ENCODE data around the gene PPP1R27.
A peak's percentile ranks its signal among the peaks of the same experiment; 100 is the strongest.

The PPP1R27 gene

DNA sequence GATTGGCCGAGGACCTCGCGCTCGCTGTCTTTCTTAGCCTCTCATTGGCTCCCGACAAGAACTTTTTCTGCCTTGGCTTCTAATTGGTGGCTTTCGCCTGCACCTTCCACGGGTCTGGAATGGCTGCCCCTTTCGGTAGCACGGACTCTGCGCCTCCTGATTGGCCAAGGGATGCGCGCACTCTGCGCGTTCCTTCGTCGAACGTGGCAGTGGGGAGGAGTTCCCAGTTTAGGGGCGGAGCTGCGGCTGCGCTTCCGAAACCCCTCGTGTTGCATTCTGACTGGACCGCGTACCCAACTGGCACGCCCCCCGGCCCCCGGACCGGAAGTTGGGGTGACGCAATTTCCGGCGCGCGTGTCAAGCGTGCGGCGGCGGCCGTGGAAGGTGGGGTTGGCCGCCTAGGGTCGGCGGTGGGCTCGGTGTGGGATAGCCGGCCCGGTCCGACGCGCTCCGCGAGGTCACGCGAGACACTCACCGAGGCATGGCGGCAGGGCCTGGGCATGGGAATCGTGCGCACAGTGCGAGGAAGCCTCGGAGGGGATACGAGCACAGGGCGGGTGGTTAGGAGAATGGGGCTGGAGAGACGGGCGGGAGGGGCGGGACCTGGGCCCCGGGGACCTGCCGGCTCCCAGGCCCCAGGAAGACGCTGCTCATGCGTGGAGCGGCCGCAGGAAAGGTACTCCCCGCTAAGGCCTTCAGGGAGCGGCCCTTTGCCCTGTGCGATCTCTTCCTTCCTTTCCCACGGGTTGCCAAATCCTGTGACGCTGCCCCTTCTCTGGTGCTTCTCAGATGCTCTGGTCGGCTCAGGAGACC, 26.1 kb upstream of the PPP1R27 start:
- H3K27me3 ChIP-seq (ENCODE audit: insufficient read depth, low read length), result no peaks in the 10 kb centered on the region
- peak overlapping the region; percentile 88 for H3K4me3 ChIP-seq (ENCODE audit: low read depth, low read length)
- peak overlapping the region; percentile 93 for H3K27ac ChIP-seq (ENCODE audit: low read depth, low read length)
- H3K4me1 ChIP-seq (ENCODE audit: control insufficient read depth, insufficient read depth, low read length, unreplicated experiment), result peaks cover 30% of the 10 kb centered on the region
- H3K36me3 ChIP-seq (ENCODE audit: insufficient read depth, low read length), result peaks cover 15% of the 10 kb centered on the region; the same call in 1 of the 2 replicates
- no peak overlapping the region for H2AFZ ChIP-seq (ENCODE audit: low read length, unreplicated experiment)
- peaks cover 69% of the 10 kb centered on the region for H3K79me2 ChIP-seq (ENCODE audit: control insufficient read depth, insufficient read depth, low read length, unreplicated experiment)

DNA sequence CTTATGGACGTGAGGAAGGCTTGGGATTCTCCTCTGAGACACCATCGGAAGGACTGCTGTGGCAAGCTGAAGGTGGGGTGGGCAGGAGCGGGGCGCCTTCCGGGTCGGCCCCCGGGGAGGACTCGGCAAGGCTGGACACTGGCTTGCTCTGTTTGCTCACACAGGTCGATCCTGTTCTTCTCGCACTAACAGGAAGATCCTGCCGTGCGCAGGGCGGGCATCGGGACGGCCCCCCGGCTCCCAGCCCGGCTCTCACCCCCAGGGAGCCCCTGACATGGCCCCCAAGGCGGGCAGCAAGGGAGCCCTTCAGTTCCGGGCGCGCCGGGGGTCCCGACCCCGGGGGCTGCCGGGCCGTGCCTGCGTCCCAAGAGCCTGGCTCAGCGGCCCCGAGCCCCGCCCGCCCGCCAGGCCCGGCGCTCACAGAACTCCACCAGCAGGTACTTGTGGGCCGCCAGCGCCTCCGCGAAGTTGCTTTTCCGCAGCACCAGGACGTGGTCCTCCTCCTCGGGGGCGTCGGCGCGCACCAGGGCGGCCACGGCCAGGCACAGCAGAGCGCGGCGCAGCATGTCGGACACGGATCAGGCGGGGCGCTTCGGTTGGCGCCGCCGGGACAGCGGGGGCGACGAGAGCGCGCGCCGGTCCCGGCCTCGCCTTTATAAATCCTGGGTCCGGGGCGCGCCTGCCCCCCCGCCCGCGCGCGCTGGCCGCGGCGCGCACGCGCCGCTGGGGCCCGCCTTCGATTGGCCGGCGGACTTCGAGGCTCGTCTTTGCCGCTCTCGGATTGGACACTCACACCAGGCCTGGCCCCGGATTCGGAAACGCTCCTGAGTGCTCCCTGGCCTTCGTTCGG, 25.3 kb upstream of the PPP1R27 start, which contains the start of gene P4HB:
P4HB (minus strand) TSS at position 630 of the 850 bp plus-strand sequence; CDS start at position 566, 64 bp downstream.
- Histone ChIP-seq H3K4me1 (ENCODE audit: control insufficient read depth, insufficient read depth, low read length, unreplicated experiment) (peaks cover 35% of the 10 kb centered on the region), H2AFZ (ENCODE audit: low read length, unreplicated experiment) (no peak within 1 kb of the TSS), H3K4me3 (ENCODE audit: low read depth, low read length) (peak within 1 kb of the TSS; percentile 88), H3K36me3 (ENCODE audit: insufficient read depth, low read length) (peaks cover 24% of the 10 kb centered on the region; the same call in 1 of the 2 replicates), H3K27me3 (ENCODE audit: insufficient read depth, low read length) (no peaks in the 10 kb centered on the region), H3K79me2 (ENCODE audit: control insufficient read depth, insufficient read depth, low read length, unreplicated experiment) (peaks cover 77% of the 10 kb centered on the region), H3K27ac (ENCODE audit: low read depth, low read length) (peak within 1 kb of the TSS; percentile 93)

DNA sequence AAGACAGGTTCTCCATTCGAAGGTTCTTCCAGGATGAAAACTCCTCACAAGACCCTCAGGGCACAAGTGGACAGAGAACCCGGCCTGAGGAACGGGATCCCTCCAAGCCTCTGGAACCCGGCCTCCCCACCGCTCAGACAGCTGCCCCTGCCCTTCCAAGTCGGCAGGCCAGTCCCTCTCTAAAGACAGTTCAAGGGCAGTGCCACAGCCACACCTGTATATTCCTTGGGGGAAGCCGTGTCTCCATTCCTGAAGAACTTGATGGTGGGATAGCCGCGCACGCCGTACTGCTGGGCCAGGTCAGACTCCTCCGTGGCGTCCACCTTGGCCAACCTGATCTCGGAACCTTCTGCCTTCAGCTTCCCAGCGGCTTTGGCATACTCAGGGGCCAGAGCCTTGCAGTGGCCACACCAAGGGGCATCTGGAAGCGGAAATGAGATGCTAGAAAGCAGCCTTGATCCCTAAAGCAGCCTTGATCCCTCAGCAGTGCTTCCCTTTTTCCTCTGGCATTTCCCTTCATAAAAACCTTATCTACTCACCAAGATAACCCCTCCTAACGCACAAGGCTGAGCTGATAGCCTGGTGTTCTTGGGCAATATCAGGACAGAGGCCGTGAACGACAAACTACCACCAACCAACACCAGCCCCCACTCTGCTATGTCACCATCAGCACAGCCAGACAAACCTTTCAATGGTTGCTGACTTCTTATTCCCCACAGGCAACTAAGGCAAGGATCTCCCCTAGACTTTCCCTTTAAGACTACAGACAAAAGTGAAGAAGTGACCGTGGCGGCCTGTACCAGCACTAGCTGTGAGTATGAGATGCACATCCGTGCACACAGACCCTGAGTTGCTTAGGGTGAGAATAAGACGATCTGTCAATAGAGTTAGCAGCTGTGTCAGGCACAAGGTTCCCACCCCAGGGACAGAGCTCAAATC, 24.4 kb upstream of the PPP1R27 start:
- Histone ChIP-seq H3K27me3 (ENCODE audit: insufficient read depth, low read length) (no peaks in the 10 kb centered on the region), H3K27ac (ENCODE audit: low read depth, low read length) (peak overlapping the region; percentile 78), H2AFZ (ENCODE audit: low read length, unreplicated experiment) (no peak overlapping the region), H3K36me3 (ENCODE audit: insufficient read depth, low read length) (peaks cover 27% of the 10 kb centered on the region; the same call in 1 of the 2 replicates), H3K4me1 (ENCODE audit: control insufficient read depth, insufficient read depth, low read length, unreplicated experiment) (peaks cover 36% of the 10 kb centered on the region), H3K79me2 (ENCODE audit: control insufficient read depth, insufficient read depth, low read length, unreplicated experiment) (peaks cover 82% of the 10 kb centered on the region), H3K4me3 (ENCODE audit: low read depth, low read length) (peak overlapping the region; percentile 84)

DNA sequence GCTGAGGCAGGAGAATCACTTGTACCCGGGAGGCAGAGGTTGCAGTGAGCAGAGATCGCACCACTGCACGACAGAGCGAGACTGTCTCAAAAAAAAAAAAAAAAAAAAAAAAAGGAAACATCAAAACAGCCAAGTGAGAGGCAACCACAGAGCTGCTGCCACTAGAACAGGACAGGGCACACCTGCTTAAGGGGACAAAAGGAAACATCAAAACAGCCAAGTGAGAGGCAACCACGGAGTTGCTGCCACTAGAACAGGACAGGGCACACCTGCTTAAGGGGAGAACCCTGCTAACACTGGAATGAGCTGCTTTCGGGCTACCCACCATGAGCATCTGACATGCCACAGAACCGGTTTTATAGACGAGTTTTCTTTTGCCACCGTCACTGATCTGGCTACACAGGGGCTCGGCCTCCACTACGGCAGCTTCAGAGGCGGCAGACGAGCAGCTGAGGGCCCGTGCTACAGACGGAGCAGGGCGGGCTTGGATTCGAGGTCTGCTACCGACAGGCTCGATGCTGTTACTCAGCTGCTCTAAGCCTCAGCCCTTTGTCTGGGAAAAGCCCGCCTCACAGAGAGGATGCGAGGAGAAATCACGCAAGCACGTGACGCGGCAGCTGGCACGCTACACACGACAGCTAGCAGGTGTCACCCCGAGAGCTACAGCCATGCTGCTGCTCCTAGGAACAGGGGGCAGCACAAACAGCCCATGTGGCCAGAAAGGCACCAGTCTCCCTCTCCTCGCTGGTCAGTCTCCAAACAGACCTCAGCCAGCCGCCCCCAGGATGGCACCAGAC, 23.5 kb upstream of the PPP1R27 start:
- peaks cover 81% of the 10 kb centered on the region for H3K79me2 ChIP-seq (ENCODE audit: control insufficient read depth, insufficient read depth, low read length, unreplicated experiment)
- no peak overlapping the region; the same call in 1 of the 2 replicates for H3K27ac ChIP-seq (ENCODE audit: low read depth, low read length)
- no peaks in the 10 kb centered on the region for H3K27me3 ChIP-seq (ENCODE audit: insufficient read depth, low read length)
- no peak overlapping the region for H2AFZ ChIP-seq (ENCODE audit: low read length, unreplicated experiment)
- H3K36me3 ChIP-seq (ENCODE audit: insufficient read depth, low read length), result peaks cover 32% of the 10 kb centered on the region; the same call in 1 of the 2 replicates
- H3K4me1 ChIP-seq (ENCODE audit: control insufficient read depth, insufficient read depth, low read length, unreplicated experiment), result peaks cover 30% of the 10 kb centered on the region
- peak overlapping the region; percentile 84 for H3K4me3 ChIP-seq (ENCODE audit: low read depth, low read length)

DNA sequence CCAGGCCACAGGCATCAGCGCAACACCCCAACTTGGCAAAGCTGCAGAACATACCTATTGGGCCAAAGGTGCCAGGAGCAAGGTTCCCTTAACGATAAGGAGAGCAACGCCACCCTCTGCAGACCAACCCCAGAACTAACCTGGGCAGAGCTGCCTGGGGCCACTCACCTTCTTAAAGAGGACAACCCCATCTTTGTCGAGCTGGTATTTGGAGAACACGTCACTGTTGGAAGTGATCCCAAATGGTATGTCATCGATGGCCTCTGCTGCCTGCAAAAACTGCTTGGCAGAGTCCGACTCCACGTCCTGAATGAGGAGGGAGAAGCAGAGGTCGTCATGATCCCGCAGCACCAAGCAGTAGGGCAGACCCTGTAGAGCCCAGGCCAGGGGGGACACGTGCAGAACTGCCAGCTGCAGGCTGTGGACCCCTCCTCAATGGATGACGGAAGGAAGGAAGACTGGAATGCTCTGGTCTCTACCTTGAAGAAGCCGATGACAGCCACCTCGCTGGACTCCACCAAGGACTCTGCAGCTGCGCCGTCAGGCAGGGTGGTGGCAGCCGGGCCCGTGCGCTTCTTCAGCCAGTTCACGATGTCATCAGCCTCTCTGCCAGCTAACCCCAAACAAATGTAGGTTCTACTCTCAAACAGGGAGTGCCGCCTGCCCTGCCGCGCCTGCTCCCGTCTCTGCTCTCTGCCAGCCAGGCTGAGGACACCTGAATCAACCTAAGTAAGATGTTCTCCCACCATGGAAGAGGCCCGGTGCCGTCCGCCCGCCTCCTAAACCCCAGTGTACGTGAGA, 20.3 kb upstream of the PPP1R27 start:
- Histone ChIP-seq H3K27ac (ENCODE audit: low read depth, low read length) (no peak overlapping the region), H3K4me3 (ENCODE audit: low read depth, low read length) (no peak overlapping the region), H3K27me3 (ENCODE audit: insufficient read depth, low read length) (no peaks in the 10 kb centered on the region), H3K4me1 (ENCODE audit: control insufficient read depth, insufficient read depth, low read length, unreplicated experiment) (peaks cover 20% of the 10 kb centered on the region), H3K79me2 (ENCODE audit: control insufficient read depth, insufficient read depth, low read length, unreplicated experiment) (peaks cover 83% of the 10 kb centered on the region), H3K36me3 (ENCODE audit: insufficient read depth, low read length) (peaks cover 53% of the 10 kb centered on the region; the same call in 1 of the 2 replicates), H2AFZ (ENCODE audit: low read length, unreplicated experiment) (no peak overlapping the region)

DNA sequence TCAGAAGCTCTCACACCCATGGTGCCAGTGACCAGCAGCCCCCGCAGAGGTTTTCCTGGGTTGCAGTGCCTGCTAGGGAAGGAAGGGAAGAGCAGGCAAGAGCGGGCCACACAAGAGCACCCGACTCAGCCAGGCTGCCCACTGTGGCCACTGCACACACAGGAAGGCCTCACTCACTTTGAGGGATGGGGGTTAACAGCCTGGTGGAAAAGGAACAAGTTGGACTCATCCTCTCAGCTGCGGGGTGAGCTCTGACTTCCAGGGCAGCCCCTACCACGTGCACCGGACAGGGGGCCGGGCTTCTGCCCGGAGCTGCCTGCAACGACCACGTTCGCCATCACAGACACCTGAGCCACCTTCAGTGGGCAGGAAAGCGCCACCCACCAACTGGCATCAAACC, 17.4 kb upstream of the PPP1R27 start:
- no peak overlapping the region for H3K27ac ChIP-seq (ENCODE audit: low read depth, low read length)
- no peak overlapping the region for H3K4me3 ChIP-seq (ENCODE audit: low read depth, low read length)
- peaks cover 5% of the 10 kb centered on the region for H3K4me1 ChIP-seq (ENCODE audit: control insufficient read depth, insufficient read depth, low read length, unreplicated experiment)
- peaks cover 54% of the 10 kb centered on the region for H3K79me2 ChIP-seq (ENCODE audit: control insufficient read depth, insufficient read depth, low read length, unreplicated experiment)
- H3K27me3 ChIP-seq (ENCODE audit: insufficient read depth, low read length), result no peaks in the 10 kb centered on the region
- no peak overlapping the region for H2AFZ ChIP-seq (ENCODE audit: low read length, unreplicated experiment)
- peaks cover 44% of the 10 kb centered on the region; the same call in 1 of the 2 replicates for H3K36me3 ChIP-seq (ENCODE audit: insufficient read depth, low read length)

DNA sequence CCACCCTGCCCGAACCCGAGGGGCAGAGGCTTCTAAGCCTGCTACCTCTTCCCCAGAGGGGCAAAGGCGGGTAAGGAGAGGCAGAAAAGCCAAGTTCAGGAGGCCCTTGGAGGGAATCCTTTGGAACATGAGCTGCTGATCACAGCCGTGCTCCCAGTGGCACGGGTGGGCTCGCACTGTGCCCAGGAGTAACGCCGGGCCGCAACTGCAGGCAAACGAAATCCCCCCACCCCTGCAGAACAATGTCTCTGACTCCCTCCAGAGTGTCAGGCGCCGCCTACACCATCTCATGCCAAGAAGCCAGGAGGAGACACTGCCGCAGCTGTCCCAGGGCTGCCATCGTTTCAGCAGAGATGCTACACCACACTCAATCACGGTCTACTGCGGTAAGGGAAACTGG, 16.6 kb upstream of the PPP1R27 start:
- no peak overlapping the region for H3K4me3 ChIP-seq (ENCODE audit: low read depth, low read length)
- no peak overlapping the region for H2AFZ ChIP-seq (ENCODE audit: low read length, unreplicated experiment)
- peaks cover 5% of the 10 kb centered on the region for H3K4me1 ChIP-seq (ENCODE audit: control insufficient read depth, insufficient read depth, low read length, unreplicated experiment)
- H3K27me3 ChIP-seq (ENCODE audit: insufficient read depth, low read length), result no peaks in the 10 kb centered on the region
- peaks cover 48% of the 10 kb centered on the region for H3K79me2 ChIP-seq (ENCODE audit: control insufficient read depth, insufficient read depth, low read length, unreplicated experiment)
- peaks cover 52% of the 10 kb centered on the region; the same call in 1 of the 2 replicates for H3K36me3 ChIP-seq (ENCODE audit: insufficient read depth, low read length)
- H3K27ac ChIP-seq (ENCODE audit: low read depth, low read length), result no peak overlapping the region

DNA sequence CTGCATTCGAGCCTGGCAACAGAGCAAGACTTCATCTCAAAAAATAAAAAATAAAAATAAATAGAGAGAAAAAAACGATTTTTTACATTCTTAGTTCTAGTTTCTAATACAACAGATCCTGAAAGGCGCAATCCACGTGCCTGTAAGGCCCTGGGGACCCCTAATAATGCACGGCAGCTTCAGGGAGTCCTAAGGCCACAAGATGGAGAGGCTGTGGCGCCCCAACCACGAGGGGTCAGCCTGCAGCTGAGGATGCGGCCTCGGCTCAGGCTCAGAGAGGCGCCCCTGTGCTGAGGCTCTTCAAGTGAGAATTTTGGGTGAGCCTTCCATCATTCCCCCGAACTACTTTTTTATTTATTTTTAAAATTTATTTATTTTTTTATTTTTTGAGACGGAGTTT, 14.6 kb upstream of the PPP1R27 start:
- H3K27ac ChIP-seq (ENCODE audit: low read depth, low read length), result no peak overlapping the region
- H3K79me2 ChIP-seq (ENCODE audit: control insufficient read depth, insufficient read depth, low read length, unreplicated experiment), result peaks cover 32% of the 10 kb centered on the region
- H3K27me3 ChIP-seq (ENCODE audit: insufficient read depth, low read length), result no peaks in the 10 kb centered on the region
- peaks cover 51% of the 10 kb centered on the region; the same call in 1 of the 2 replicates for H3K36me3 ChIP-seq (ENCODE audit: insufficient read depth, low read length)
- no peak overlapping the region for H2AFZ ChIP-seq (ENCODE audit: low read length, unreplicated experiment)
- H3K4me1 ChIP-seq (ENCODE audit: control insufficient read depth, insufficient read depth, low read length, unreplicated experiment), result no peaks in the 10 kb centered on the region
- no peak overlapping the region for H3K4me3 ChIP-seq (ENCODE audit: low read depth, low read length)

All from ACC112 (cell line).